Stimulated activated CD4-positive, alpha-beta T cell treated with anti-CD3 and anti-CD28 coated beads, Interleukin-2, amount 100 ng/mL, for 4 hours (primary cell): ENCODE results near the gene CTXN3.

Experiments
- DNase-seq: peaks from one replicate; pipeline ENCODE4 v3.0.0-alpha.2; 2020; ENCODE audit warnings: low read depth

The CTXN3 gene

DNA sequence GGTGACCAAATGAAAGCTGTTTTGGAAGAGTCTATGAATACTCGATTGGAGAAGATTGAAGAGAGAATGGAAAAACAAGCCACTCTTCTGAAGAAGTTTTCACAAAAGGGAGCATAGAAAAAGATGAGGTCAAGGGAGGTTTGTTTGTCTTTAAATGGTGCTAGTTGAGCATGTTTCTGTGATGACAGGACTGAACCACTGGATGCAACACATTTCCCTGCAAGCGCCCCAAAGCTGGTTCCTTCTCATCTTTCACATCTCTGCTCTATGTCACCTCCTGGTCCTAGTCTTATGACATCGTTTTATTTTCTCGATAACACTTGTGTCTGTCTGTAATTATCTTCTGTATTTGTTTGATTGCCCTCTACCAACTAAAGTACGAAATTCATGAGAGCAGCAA lies 50.5 kb downstream of the CTXN3 start:
- no peak for DNase-seq

DNA sequence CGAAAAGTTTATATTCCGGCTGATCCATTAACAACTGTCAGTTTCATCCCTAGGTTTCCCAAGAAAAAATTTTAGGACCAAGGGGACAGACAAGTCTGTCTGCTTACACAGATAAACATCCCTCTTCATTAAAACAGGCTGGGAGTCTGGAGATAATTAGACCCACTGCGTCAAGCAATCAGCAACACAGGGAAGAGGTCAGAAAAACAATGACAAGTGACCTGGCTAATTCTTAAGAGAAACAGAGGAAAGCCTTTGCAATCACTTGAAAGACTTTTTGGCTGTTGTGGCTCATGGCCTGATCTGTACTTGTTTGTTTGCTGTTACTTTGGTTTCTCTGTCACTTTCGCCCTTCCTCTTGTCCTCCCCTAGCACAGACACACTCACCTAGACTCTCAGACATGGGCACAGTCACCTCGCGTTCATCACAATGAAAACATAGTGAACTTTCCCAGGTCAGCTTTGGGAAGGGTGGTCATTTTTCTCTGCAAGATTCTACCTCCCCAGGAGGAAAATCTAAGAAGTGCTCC lies 51.4 kb downstream of the CTXN3 start:
- no peak for DNase-seq

DNA sequence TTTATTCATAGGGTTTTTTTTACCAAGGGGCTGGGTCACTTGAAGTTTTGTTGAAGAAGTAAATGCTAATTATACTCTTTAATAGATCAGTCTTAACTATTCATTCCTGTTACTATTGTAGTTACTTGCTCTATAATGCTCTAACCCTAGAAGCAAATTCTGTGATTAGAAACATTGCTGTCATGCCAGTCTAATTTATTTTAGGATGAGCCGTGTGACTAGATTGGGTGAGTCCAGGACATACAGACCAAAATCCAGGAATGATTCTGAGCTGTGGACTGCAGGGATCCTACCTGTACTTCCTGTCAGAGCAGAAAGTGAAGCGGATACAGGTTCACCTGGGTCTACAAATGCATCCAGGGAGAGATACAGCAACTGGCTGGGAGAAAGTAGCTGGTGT lies 53.6 kb downstream of the CTXN3 start:
- DNase-seq, result no peak

- no peak for DNase-seq
Measured at GRCh38 chr5:127702926-127703561, 54.2 kb downstream of the CTXN3 start, which contains the start of gene CCDC192. CCDC192 (plus strand) TSS chr5:127703391; CDS start chr5:127703446, 55 bp downstream.

DNA sequence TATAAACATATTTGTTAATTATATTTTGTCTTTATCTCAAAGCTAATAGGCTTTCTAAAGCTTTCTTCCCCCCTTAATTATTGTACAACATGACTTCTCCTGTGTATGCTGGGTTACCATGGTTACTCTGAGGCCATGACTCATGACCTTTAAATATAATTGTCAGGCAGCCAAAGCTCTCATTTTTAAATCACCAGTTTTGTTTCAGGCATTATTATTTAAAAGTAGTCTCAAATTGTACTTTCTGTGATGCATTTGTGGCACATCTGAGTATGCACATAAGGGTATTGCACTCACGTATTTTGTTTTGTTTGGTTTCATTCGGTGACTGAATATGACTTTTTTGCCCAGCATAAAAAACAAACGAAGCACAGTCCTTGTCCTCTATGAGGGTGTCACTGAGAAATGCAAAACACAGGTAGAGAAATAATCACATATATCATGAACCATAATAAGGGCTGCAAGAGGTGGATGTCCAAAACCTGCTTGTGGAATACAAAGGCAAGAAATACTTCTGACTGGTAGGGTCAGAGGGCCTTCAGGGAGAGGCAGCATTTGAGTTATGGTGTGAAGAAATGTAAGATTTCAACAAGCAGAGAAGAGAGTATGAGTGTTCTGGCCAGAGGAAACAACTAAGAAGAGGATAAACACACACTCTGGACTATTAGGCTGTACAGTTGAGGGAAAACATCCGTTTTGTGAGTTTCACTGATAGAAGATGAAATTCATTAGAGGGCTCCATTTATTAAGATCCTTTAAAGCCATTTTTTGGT lies 56.4 kb downstream of the CTXN3 start:
- DNase-seq, result no peak

- DNase-seq, result no peak
Measured at GRCh38 chr5:127706691-127707090, 57.8 kb downstream of the CTXN3 start.

DNA sequence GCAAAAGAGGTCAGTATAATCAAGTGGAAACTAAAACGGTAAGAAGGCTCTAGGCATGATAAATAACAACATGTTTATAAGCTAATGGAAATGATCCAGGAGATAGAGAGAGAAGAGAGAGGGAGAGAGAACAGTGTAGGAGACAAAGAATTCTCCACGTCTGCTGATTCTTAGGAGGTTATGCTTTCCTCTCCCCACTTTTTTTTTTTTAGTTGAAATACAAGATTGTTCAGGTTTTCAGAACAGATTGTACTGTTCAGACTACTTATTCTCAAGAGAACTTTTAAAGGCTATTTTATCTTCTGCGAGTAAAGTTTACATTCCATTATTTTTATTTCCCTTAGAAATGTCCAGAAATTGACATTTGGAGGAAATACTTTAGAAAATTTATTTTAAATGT lies 58.3 kb downstream of the CTXN3 start:
- no peak for DNase-seq
